ENCODE data around the gene STARD13. TPM values are rescaled to one million over a fixed set of nuclear protein-coding genes. Genes with fewer than 3 reads are reported as not detected.
A peak's percentile ranks its signal among the peaks of the same experiment; 100 is the strongest.

The STARD13 gene
- total RNA-seq, 4 donors from 2014 or later = 31.1 to 63.4 (median 38.9) TPM

- peak; percentile 19 for ATAC-seq (ENCODE audit: low FRiP score)
- no peak for DNase-seq (ENCODE audit: low spot score)
- TF ChIP-seq, protein P1, sequence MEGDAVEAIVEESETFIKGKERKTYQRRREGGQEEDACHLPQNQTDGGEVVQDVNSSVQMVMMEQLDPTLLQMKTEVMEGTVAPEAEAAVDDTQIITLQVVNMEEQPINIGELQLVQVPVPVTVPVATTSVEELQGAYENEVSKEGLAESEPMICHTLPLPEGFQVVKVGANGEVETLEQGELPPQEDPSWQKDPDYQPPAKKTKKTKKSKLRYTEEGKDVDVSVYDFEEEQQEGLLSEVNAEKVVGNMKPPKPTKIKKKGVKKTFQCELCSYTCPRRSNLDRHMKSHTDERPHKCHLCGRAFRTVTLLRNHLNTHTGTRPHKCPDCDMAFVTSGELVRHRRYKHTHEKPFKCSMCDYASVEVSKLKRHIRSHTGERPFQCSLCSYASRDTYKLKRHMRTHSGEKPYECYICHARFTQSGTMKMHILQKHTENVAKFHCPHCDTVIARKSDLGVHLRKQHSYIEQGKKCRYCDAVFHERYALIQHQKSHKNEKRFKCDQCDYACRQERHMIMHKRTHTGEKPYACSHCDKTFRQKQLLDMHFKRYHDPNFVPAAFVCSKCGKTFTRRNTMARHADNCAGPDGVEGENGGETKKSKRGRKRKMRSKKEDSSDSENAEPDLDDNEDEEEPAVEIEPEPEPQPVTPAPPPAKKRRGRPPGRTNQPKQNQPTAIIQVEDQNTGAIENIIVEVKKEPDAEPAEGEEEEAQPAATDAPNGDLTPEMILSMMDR (IDR thresholded peaks at IDR 0.05) = no peak
Measured at GRCh38 chr13:33235564-33235963, 50.0 kb downstream of the STARD13 start.

GRCh38 chr13:33235078-33235477 lies 50.5 kb downstream of the STARD13 start:
- TF ChIP-seq, protein P1 (IDR thresholded peaks at IDR 0.05) = no peak
- no peak for DNase-seq (ENCODE audit: low spot score)
- ATAC-seq (ENCODE audit: low FRiP score) = no peak

- DNase-seq (ENCODE audit: low spot score) (no peak), ATAC-seq (ENCODE audit: low FRiP score) (no peak)
- TF ChIP-seq, protein P1 (IDR thresholded peaks at IDR 0.05) = no peak
Measured at GRCh38 chr13:33233547-33233946, 52.0 kb downstream of the STARD13 start.

DNA sequence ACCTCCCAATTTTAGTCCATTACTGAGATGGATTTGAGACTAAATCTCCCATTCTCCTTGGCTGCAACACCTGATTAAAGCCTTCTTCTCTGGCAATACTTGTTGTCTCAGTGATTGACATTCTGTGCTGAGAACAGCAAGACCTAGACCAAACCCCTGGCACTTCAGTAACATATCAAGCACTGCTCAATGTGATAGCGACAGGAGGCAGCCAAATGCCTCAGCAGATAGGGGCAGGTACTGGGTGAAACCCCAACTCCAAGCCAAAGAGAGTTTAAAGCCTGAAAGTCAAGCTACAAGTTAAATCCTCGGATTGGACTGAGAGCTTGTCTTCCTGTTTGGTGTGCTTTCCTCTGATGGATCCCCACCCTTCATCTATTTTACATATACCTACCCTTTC lies 52.7 kb downstream of the STARD13 start:
- DNase-seq (ENCODE audit: low spot score) (no peak), ATAC-seq (ENCODE audit: low FRiP score) (no peak)
- TF ChIP-seq, protein P1 (IDR thresholded peaks at IDR 0.05) = no peak

GRCh38 chr13:33231339-33231738 lies 54.2 kb downstream of the STARD13 start:
- DNase-seq (ENCODE audit: low spot score) (no peak), ATAC-seq (ENCODE audit: low FRiP score) (no peak)
- TF ChIP-seq, protein P1 (IDR thresholded peaks at IDR 0.05) = no peak

DNA sequence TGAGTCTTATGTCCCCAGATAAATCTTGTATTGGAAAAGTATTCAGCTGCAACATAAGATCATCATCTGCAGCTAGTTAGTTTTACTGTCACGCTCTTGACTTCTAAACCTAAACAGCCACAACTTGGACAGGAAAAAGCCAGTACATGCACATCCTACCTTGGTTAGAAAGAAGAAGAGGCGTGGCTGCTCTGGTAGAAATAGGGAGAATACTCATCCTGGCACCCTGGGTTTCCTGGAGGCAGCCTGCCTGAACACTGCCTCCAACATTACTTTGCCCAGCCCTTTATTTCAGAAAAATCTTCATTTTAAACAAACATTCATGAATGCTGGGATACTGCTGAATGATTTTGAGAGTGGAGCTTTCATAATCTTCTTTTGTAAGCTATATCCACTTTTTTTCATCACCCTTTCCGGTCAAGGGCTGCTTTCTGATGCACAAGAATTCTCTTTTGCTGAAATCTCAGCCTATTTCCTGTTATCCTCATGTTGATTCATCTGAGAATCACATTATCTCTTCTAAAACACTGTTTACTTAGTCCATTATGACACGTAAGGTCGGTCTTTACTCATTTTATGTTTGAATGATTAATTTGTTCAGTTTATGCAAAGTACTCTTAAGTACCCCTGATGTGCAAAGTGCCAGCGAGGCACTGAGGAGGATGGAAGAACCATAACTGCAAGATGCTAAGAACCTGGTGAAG lies 55.2 kb downstream of the STARD13 start:
- TF ChIP-seq, protein P1 (IDR thresholded peaks at IDR 0.05) = no peak
- ATAC-seq (ENCODE audit: low FRiP score) (no peak), DNase-seq (ENCODE audit: low spot score) (no peak)

Data from omental fat pad (tissue), 4 donors.